HL-60 (cell line): ENCODE measurements around the gene FARP1. TPM values are rescaled to one million over a fixed set of nuclear protein-coding genes. Genes with fewer than 3 reads are reported as not detected.

ENCODE experiments used
- DNase-seq, 2 experiments: peaks; one replicate each; pipeline ENCODE4 v3.0.0-alpha.2; 2010 to 2020; ENCODE audit warnings: low read depth in 1 of 2, low spot score in 1 of 2
- H3K27ac ChIP-seq: fragments of 250-450 bp; sonication (Bioruptor Pico); replicated peaks from 2 replicates; pipeline ENCODE4 v1.5.1; 2020; ENCODE audit warnings: mild to moderate bottlenecking, moderate library complexity
- H3K27me3 ChIP-seq: fragments of 250-450 bp; sonication (Bioruptor Pico); 2 replicates; pipeline ENCODE4 v1.5.1; 2021; ENCODE audit warnings: mild to moderate bottlenecking, moderate library complexity; ENCODE audit not compliant: insufficient read depth, poor library complexity, severe bottlenecking
- H3K4me3 ChIP-seq: replicated peaks from 2 replicates; pipeline ENCODE4 v1.5.1; 2011; ENCODE audit warnings: mild to moderate bottlenecking, control low read depth, low read length; ENCODE audit not compliant: insufficient read depth
- CTCF ChIP-seq: IDR thresholded peaks from one replicate; pipeline ENCODE4 v1.5.1; 2011; ENCODE audit warnings: low read length, control low read depth, inconsistent platforms; ENCODE audit not compliant: insufficient read depth
- GABPA ChIP-seq: IDR thresholded peaks from 2 replicates; pipeline ENCODE4 v1.6.1; 2012; ENCODE audit warnings: low read depth
- POLR2AphosphoS5 ChIP-seq: IDR thresholded peaks from 2 replicates; pipeline ENCODE4 v1.6.1; 2012; ENCODE audit warnings: low read depth
- REST ChIP-seq: IDR thresholded peaks from 2 replicates; pipeline ENCODE4 v1.6.1; 2012; ENCODE audit warnings: low read depth; ENCODE audit not compliant: insufficient replicate concordance
- SPI1 ChIP-seq: IDR thresholded peaks from 2 replicates; pipeline ENCODE4 v1.6.1; 2012; ENCODE audit warnings: low read depth, mild to moderate bottlenecking, borderline replicate concordance
- microRNA-seq: library from miRNA; unstranded; fragments of <30 nt; microRNA quantifications from one replicate; pipeline ENCODE4, GENCODE V29; 2018

FARP1 gene

GRCh38 chr13:98504371-98504963 lies 361.6 kb downstream of the FARP1 start:
- Histone ChIP-seq H3K4me3 (no peak overlapping the region), H3K27me3 (no peaks in the 10 kb centered on the region), H3K27ac (no peak overlapping the region)
- DNase-seq, result no peak
- TF ChIP-seq REST, result no peak
- TF ChIP-seq POLR2AphosphoS5, result no peak
- no peak for TF ChIP-seq CTCF
- TF ChIP-seq SPI1, result no peak
- no peak for TF ChIP-seq GABPA

Small RNA genes lying within 50 kb of the gene (microRNA-seq; reads per million reads assigned to microRNA genes)
- gene MIR3170, result not detected
